Kidney tubule cell (primary cell): ENCODE measurements around the gene DBNL.

Source experiments
- DNase-seq: peaks from one replicate; pipeline ENCODE4 v3.0.0-alpha.2; 2018; ENCODE audit warnings: low spot score

DBNL gene

DNA sequence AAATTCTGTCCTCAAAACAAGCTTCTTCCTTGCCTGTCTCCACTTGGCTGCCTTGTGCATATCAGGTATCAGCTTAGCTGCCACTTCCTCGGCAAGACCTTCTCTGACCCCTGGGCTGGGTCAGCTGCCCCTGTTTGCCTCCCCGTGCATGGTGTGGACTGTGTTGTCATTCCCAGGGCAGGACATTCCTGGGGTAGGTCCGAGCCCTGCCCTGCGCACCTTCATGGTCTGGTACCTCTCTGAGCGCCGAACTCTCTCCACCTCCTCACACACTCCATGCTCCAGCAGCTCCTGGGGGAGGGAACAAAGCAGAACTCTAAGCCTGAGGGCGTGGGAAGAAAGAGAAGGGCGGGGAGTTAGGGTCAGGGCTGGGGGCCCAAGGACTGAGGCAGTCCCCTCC lies 34.0 kb downstream of the DBNL start:
- peak; percentile 91 for DNase-seq

DNA sequence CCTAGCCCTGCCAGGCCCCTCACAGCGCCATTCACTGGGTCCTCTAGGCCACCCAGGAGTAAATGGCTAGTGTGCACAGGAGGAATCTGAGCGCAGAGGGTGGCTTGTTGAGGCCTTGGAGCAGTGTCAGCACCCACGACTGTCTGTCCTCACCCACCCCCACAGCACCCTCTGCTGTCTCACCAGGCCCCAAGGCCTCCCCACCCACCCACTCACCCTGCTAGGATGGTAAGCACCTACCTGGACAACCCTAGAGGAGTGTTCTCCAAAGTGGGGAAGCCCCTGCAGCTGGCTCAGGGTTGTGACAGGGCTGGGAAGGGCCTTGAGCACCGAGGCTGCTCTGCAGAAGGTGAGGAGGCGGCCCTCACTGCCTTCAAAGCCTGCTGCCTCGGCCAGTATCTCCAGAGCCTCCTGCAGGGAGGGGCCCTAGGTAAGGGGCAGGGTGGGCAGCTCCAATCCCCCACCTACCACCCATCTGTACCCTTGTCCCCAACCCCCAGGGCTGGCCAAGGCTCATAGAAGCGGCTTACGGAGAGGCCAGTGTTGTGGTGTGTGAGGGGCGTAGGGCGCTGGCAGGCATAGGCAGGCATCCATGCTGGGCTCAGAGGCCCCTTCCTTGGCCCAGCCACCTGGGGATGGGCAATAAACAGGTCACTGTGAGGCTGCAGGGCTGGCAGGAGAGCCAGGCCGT lies 35.0 kb downstream of the DBNL start:
- no peak for DNase-seq

DNA sequence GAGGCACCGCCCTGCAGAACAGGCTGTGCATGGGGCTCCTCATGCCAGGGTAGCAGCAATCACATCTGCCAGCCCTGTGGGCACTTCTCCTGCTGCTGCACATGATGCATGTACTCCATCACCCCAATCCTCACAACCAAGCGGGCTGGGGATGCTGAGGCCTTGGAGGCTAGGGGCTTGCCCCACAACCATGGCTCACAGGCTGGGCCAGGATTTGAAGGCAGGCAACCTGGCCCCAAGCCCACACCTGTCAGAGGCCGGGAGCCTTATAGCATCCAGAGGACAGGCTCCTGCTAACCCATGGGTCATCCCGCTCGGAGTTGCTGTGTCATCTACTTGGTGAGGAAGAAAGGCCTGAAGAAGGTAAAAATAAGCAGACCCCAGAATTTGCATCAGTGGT lies 35.6 kb downstream of the DBNL start:
- no peak for DNase-seq

DNA sequence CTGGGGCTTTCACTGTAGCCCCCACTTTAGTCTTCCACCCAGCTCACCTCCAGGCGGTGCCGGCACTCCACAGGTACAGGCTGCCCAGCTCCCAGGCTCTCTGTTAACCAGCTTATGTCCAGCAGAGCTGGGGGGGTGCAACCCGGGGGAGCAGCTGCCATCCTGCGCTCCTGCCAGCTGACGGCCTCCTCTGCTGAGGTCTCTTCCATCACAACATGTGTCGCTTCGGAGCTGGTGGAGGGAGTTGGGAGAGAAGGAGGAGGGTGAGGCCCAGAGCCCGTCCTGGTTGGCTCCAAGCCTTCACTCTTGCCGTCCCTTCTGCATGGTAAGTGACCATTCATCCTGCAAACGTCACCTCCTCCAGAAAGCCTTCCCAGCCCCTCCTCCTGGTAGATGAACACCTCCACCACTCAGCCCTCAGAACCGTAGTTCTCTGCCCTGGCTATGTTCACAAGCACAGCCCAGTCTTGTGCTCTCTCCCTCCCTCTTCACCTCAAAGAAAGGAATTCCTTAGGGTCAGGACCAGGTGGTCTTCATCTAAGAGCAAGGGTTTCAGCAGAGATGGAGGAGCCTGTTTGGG lies 36.3 kb downstream of the DBNL start:
- no peak for DNase-seq

DNA sequence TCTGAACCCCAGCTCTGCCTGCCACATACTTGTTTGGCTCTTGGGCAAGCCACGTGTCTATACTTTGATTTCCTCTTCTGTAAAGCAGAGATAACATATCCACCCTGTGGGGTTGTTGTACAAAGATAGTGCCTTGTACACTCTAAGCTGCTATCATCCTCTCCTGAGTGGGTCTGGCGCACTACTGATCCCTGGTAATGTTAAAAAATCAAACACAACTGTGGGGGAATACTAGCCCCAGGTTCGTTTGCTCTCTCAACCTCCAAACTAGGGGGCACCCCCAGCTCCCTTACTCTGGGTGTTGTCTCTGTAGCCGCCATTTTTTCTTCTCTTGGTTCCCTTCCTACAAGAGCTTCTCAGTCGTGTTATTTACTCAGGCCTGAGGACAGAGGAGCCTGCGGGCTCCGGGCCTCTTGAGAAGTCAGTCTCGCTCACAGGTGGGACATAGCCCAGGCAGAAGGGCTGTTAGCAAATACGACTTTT lies 36.8 kb downstream of the DBNL start:
- no peak for DNase-seq

DNA sequence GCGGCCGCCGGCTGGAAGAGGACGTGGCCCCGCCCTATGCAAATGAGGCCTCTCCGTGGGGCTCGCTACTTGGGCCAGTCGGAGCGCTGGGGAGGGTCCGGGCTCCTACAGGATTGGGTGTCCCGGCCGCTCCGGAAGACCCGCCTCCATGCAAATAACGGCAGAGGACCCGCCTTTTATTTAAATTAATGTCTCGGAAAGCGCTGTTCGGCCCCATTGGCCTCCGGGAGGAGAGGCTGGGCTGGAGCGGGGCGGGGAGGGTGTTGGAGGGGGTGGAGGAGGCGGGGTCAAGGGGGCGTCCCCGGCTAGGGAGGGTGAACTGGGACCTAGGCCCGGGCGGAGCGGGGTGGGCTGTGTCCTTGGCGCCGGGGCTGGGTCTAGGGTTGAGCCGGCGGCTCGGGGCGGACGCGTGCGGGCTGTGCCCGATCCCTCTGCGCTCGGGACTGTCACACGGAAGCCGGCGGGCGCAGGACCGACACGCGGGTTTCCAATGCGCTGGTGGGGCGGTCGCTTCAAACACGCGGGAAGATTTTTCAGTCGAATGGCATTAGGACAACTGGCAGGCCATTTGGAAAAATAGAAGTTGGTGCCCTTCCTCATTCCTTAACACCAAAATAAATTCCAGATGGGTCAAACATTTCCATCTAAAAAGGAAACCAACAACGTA lies 38.2 kb downstream of the DBNL start:
- peak; percentile 100 for DNase-seq

DNA sequence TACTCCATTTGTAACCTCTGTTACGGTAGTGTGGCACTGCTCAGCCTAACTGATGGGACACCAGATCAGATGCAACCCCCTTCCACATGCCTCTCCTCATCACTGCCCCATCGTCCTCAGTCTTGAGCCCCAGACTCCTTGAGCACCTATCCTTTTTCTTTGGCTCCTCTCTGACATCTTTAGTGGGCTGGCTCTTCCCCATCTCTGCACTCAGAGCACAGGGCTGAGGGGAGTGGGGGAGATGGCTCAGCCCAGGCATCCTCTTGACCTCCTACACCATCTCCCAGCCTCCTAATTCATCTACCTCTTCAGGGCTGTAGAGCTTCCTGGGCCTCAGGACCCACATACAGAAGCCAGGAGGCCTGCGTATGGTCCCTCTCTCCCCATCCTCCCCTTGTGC lies 39.3 kb downstream of the DBNL start:
- no peak for DNase-seq

DNA sequence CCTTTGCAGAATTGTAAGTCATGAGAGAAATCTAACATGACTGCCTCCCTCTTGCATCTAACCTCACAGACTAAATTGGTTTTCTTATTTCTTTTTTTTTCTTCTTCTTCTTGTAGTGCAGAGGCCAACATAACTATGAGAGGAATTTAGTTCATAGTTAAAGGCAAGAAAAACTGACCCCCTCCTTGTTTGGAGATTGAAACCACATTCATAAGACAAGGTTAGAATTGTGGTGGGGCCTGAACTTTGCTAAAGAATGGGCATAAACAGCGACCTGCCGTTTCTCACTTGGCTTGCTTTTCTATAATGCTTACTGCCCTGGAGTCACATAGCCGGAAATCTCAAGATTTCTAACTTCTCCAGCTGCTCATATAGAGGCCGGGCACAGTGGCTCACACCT lies 40.2 kb downstream of the DBNL start:
- DNase-seq: no peak

DNA sequence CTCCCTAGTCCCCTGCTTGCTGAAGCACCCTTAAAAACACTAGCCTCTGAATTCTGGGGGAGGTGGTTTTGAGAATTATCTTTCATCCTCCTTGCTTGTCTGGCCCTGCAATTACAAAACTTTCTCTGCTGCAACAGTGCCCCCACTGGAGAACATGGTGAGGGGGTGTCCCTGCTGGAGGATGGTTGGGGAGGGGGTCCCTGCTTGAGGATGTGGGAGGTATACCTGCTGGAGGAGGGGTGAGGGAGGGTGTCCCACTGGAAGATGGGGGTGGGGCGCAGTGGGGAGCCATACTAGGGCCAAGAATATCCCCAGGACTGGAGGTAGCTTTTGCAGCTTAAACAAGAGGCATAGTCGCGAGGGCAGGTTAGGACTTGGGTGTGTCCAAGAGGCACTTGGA lies 41.0 kb downstream of the DBNL start:
- no peak for DNase-seq

DNA sequence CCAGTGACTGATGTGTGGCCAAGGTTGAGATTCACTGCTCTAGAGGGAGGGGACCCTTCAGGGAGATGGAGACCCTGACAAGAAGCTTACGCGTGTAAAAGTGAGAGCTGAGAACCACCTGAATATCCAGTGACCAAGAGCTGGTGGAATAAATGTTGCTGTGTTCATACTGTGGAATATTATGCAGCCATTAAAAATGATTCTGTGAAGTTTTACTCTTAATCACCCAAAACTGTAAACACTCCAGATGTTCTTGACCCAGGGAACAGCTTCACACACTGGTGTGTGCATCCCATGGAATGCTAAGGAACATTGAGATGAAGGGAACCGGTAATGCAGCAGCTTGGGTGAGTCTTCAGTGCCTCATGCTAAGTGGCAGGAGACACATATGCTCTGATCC lies 42.1 kb downstream of the DBNL start:
- DNase-seq: no peak

DNA sequence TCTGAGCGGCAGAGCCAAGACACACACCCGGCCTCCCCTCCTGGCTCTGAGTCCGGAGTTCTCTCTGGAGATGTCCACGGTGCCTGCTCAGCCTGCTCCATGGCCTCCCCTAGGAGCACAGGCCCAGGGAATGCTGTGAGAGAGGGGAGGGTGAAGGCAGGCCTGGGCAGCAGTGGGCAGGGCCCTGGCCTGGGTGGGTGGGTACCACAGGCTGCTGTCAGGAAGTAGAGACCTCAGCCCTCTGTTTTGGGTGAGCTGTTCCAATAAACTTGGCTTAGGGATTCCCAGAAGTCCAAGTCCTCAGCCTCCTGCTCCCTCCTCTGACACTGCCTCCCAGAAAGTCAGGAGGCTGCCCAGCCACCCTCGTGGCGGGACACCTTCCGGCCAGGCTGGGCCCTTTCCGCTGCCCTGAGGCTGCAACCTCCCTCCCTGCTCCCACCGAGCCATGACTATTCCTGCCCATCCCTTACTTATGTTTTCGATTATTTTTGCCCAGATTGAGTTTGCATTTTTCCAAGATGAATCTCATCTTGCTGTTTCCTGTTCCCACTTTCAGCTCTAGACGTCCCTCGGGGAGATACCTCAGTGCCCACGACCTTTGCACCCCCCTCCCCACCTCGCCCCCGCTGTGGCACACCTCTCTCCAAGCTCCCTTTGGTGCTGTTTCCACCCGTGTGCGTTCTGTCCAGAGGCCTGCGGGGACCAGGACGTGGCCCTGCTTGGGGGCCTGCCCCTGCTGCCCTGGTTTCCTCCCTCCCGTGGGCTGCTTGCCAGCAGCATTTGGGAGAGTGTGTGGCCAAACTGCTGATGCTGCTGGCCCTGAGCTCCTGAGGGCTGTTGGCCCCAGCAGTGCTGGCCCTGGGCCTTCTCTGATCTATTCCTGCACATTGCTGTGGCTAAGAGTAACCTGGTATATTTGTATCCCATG lies 43.7 kb downstream of the DBNL start:
- DNase-seq: peak; percentile 62

DNA sequence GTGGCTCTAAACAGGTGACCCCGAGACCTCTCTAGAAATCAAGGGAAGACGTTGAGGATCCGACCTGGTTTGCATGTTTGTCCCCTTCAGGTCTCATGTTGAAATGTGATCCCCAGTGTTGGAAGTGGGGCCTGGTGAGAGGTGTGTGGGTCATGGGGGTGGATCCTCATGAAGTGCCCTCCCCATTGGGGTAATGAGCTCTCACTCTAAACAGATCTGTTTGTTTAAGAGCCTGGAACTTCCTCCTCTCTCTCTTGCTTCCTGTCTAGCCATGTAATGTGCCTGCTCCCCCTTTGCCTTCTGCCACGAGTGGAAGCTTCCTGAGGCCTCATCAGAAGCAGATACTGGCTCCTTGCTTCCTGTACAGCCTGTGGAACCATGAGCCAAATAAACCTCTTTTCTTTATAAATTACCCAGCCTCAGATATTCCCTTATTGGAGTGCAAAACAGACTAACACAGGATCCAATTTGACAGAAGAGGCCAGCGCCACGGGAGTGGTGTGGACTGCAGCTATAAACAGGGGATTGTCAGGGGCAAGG lies 48.7 kb downstream of the DBNL start:
- DNase-seq: no peak

DNA sequence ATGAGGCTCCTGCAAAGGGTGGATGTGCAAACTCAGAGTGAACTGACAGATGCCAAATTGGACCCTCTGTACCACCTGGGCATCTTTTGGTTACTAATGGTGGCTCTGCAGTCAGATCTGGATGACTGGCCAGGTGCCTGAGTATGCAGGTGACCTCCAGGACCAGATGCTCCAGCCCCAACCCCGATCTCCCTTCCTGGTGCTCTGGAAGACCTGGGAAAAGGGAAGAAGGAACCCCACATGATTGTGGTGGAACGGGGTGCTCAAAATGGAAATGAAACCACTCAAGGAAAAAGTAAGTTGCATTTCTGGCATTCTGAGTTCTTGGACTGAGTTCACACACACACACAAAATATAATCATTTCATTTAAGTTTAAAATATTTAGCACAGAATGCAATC lies 49.9 kb downstream of the DBNL start:
- DNase-seq: no peak

DNA sequence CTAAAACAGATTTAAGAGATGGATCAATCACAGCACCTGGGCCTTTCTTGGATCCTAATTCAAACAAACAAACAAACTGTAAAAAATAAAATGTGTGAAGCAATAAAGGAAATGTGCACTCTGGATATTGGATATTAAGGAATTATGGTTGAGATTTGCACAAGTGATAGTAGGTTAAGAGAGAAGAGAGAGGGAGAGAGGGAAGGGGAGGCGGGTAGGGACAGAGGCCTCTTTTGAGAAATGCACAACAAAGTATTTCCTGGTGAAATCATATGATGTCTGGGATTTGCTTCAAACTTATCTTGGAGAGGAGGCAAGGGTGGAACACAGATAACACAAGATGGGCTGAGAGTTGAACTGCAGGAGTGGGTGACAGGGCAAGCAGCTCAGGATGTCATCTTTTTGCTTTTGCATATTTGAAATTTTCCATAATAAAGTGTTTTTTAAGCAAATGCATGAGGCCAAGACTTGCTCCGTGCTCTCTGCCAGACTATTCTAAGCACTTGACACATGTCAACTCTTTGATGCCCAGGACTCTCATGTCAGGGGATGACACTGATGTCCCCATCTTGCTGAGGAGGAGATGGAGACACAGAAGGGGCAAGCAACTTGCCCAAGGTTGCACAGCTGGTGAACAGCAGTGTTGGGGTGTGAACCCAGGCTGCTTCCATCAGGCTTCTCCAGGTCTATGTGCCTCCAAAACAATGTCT lies 50.5 kb downstream of the DBNL start:
- no peak for DNase-seq

DNA sequence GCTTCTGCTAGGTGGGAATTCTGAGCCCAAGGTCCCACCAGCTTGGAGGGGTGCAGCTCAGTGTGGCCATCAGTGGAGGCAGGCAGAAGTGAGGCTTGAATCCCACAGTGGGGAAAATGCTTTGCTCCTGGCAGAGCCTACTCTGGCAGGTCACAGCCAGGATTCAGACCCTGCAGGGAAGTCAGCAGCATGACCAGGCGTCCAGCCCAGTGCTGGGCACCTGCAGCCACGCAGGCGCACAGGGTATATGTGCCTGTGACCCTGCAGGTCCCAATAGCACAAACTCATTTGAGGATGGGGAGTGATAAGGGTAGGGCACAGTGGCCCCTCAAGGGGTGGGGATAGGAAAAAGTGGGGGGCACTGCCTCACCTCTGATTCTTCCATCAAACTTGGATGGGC lies 51.3 kb downstream of the DBNL start:
- DNase-seq: no peak

DNA sequence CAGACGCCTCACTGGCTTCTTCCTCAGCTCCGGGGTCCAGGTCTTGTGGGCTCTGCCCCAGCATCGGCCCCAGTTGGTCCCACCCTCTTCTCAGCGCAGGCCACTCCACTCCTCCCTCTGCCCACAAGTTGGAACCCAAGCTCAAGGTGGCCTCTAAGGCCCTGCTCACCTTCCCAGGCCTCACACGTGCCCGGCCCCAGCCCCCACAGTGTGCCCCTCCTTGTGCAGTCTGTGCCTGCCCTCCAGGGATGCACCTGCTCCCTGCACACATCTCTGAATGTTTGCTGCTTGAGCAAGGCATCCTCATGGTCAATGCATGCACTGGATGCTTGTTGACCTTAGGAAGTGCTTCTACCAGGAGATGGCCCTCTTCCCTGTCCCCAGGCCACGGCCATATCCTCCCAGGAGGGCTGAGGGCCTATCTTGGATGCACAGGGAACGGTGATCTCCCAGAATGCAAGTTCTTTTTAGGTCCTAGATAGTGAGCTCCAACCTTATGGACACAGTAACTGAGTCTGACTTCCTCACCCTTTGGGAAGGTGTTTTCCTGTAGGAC lies 51.9 kb downstream of the DBNL start:
- DNase-seq: no peak

DNA sequence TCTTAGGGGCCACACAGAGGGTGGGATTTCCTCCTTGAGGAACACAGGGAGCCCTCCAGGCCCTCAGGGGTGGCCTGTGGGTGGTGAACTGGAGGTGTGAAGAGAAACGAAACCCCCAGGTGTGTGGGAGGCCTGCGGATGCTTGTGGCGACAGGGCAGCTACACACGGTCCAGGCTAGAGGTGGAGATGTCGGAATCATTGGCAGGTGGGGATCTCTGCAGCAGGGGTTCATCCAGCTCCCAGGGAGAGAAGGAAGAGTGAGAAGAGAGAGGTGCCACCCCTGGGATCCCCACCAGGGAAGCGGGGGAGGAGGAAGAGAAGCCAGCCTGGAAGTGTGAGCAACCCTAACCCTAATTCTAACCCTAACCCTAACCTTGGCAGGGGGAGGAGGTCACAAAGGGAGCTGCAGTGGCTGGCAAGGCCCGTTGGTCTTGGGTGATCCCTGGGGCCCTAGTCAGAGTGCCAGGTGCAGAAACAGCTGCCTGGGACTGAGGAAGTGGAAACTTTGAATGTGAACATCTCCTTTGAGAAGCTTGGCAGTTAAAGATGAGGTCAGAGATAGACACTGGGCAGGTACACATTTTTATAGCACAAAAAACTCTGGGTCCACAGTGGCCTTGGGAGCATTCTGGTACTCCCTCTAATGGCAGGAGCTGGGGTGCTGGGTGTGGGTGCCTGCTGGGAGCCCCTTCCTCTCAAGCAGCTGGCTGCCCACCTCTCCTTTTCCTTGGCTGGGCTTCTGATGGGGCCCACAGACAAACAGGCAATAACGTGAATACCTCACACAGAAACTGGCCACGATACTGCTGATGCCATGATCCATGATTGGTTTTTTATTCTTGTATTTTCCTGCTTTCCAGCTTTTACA lies 52.8 kb downstream of the DBNL start:
- no peak for DNase-seq

DNA sequence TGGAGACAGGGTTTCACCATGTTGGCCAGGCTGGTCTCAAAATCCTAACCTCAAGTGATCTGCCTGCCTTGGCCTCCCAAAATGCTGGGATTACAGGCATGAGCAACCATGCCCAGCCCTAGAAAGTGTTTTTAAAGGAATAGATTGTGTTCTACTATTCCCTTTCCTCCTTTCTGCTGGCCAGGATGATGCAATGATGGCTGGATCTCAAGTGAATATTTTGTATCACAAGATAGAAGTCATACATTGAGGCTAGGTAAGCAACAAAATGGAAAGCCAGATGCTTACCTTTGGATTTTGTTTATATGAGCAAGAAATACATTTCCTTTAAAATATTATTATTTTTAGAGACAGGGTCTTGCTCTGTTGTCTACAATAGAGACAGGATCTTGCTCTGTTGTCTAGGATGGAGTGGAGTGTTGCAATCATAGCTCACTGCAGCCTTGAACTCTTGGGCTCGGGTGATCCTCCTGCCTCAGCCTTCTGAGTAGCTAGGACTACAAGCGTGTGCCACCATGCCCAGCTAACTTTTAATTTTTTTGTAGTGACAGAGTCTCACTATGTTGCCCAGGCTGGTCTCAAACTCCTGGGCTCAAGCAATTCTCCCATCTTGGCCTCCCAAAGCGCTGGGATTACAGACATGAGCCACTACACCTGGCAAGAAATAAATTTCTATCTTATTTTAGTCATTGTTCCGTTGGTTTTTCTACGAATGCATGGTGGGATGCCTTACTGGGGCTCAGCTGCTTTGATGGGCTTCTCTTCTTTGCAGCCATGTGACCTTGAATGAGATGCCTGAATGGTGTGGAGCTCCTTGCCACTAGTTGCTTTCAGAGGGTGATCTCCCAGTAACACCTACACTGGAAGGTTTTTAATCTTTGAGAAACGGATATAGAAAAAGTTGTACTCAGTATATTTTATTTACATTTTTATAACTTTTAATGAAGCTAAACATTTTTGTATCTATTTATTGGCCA lies 53.9 kb downstream of the DBNL start:
- no peak for DNase-seq

DNA sequence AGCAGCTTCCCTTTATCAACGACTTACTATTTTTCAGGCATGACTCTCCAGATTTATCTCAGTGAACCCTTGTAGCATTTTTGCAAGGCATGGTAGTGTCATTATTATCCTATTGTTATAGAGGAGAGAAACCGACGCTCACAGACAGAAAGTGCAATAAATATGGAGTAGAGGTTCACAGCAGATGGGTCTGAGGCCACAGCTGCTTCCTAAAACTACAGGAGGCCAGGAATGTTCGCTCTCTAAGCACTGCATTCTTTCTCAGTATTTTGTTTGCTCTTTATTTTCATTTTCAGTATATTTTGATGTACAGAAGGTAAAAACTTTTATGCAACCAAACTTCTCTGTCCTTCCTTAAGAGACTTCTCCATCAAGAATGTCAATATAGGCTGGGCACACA lies 55.2 kb downstream of the DBNL start:
- DNase-seq: no peak
